GM18519 (cell line): Measurements from ENCODE around the gene MGMT.

ENCODE experiments used
- ATAC-seq: cut with Tn5 transposase; IDR thresholded peaks from one replicate; pipeline ENCODE4 v1.9.1; 2021; ENCODE audit warnings: mild to moderate bottlenecking, moderate library complexity; ENCODE audit not compliant: unreplicated experiment, low FRiP score

MGMT gene

DNA sequence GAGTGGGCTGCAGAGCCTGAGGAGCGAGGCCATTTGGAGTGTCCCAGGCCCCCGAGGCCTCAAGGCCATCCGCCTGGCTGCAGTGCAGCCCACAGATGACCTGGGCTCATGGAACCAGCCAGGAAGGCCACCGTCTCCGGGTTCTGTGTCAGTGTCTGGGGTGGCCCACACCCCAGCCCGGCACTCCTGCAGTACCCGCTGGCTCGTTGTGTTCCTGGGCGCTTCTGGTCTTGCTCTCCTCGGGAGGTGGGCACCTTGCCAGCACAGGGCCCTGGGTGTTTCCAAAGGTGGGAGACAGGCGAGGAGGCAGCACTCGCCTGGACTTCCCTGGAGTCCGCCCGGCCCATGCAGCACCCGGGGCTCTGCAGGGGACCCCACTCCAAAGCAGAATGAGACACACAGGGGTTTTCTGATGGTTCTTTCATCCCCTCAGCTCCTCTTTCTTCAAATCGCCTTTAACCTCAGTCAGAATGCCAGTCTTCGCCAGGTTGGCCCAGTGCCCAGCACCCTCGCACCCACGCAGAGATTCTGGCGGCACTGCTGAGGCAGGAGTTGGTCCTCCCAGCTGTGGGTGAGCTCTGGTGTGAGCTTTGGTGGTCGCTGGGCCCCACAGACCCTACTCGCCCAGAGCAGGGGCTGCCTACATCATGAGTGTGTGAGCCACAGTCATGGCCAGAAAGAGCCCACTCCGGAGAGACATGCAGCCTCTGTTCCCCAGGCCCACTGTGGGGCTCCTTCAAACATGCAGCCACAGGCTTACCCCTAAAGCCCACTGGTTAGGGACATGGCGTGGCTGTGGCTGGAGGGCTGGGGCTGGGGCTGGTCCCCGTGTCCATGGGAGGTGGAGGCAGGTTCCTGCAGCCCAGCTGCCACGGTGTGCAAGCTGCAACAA is 341.3 kb downstream of the MGMT start:
- ATAC-seq: no peak

GRCh38 chr10:129809431-129809830 is 342.4 kb downstream of the MGMT start:
- no peak for ATAC-seq

DNA sequence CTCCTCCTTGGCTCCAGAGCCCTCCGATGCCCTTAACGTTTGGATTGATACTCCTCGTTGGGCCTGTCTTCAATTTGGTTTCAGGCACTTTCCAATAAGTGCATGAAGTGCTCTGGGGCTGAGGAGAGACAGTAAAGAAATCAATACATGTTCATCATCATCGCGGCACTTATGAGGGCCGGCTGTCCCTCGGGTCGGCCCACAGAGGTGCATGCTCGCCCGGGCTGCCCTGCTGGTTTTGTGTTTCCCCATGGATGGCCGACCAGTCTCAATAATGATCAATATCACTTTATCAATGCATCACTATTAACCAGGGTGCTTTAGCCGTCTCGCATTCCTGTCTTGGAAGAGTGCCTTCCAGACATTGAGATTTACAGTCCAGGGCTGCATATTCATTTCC is 342.8 kb downstream of the MGMT start:
- no peak for ATAC-seq

GRCh38 chr10:129811208-129811607 is 344.2 kb downstream of the MGMT start:
- ATAC-seq: no peak

- no peak for ATAC-seq
Measured at GRCh38 chr10:129812398-129812797, 345.4 kb downstream of the MGMT start.

- no peak for ATAC-seq
Measured at GRCh38 chr10:129814681-129815646, 347.9 kb downstream of the MGMT start.

- no peak for ATAC-seq
Measured at GRCh38 chr10:129815898-129816655, 349.0 kb downstream of the MGMT start.

DNA sequence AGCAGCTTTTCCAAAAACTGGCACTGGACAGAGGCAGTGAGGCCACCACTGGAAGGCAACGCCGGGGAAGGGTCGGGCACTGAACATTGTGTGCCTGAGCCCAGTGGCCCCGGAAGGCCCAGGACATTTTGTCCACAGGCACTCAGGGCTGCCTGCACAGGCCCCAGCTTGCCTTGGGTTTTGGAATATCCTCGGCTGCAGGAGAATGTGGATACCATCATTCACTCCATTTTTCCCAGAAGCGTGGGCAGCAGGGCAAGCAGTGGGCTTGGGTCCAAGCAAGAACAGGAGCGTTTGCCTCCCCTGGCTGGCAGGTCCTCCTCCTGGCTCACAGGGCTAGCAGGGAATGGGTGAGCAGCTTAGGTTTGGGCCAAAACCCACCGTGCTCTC is 349.6 kb downstream of the MGMT start:
- ATAC-seq: no peak
